Activated CD8-positive, alpha-beta T cell treated with anti-CD3 and anti-CD28 coated beads, Interleukin-2, amount 10 ng/mL, durations not matched to agents 7 days and 5 days (primary cell): Measurements from ENCODE around the gene RHOBTB3. TPM values are rescaled to one million over a fixed set of nuclear protein-coding genes. Genes with fewer than 3 reads are reported as not detected.

Experiments used
- ATAC-seq: fragments of 150-1000 bp; cut with Tn5 transposase; one replicate; pipeline ENCODE4 v1.10.0; 2021; ENCODE audit warnings: moderate library complexity
- CTCF ChIA-PET: fragments of 350-600 bp; sonication (Branson Sonifier 250); formaldehyde crosslinking; loops from one replicate; lab custom pipeline; 2021; ENCODE audit warnings: antibody characterized with exemption; lab: Charles Lee
- POLR2A ChIA-PET: fragments of 350-600 bp; sonication (Branson Sonifier 250); formaldehyde crosslinking; loops from one replicate; lab custom pipeline; 2021; ENCODE audit warnings: antibody characterized with exemption; lab: Charles Lee
- DNase-seq: peaks from one replicate; pipeline ENCODE4 v3.0.0-alpha.2; 2020
- H3K27ac Mint-ChIP-seq: one replicate; pipeline ENCODE4 v1.8.0; 2021; ENCODE audit warnings: mild to moderate bottlenecking, mixed read lengths
- H3K27me3 Mint-ChIP-seq: one replicate; pipeline ENCODE4 v1.8.0; 2021; ENCODE audit warnings: low read depth, mixed read lengths
- H3K36me3 Mint-ChIP-seq: one replicate; pipeline ENCODE4 v1.8.0; 2021; ENCODE audit warnings: low read depth, mixed read lengths
- H3K4me1 Mint-ChIP-seq: one replicate; pipeline ENCODE4 v1.8.0; 2021; ENCODE audit warnings: low read depth, mixed read lengths
- H3K4me3 Mint-ChIP-seq: one replicate; pipeline ENCODE4 v1.8.0; 2021; ENCODE audit warnings: mild to moderate bottlenecking, mixed read lengths
- H3K9me3 Mint-ChIP-seq: one replicate; pipeline ENCODE4 v1.8.0; 2022; ENCODE audit warnings: mixed read lengths; ENCODE audit not compliant: insufficient read depth
- total RNA-seq, 2 experiments: library from RNA; stranded (reverse); gene quantifications; one replicate each; pipeline ENCODE4 v1.2.3, GENCODE V29; 2021

RHOBTB3 gene
- total RNA-seq, 2 experiments from 2014 or later, result 0.21 to 0.32 TPM

- POLR2A ChIA-PET, result interaction anchor here (2.3 kb wide), 1 partner anchor 13 kb away, joined by 5 read pairs; the partner anchor contains the start of gene RHOBTB3
- peaks cover 9% of the 10 kb centered on the region for H3K27me3 Mint-ChIP-seq
- ATAC-seq (no peak), DNase-seq (no peak)
- CTCF ChIA-PET, result interaction anchor here (0.7 to 1.6 kb wide), 3 partner anchors 64 to 683 kb away, joined by 3 read pairs; partner anchors contain the start of gene RFESD
- H3K27ac Mint-ChIP-seq, result no peak overlapping the region
- no peak overlapping the region for H3K4me3 Mint-ChIP-seq
- no peaks in the 10 kb centered on the region for H3K36me3 Mint-ChIP-seq
- H3K9me3 Mint-ChIP-seq, result no peaks in the 10 kb centered on the region
- peaks cover 10% of the 10 kb centered on the region for H3K4me1 Mint-ChIP-seq
Measured at GRCh38 chr5:95717439-95717838, 13.7 kb upstream of the RHOBTB3 start.

GRCh38 chr5:95718203-95718602 is 12.9 kb upstream of the RHOBTB3 start:
- CTCF ChIA-PET, result interaction anchor here (0.7 to 0.9 kb wide), 2 partner anchors 63 to 683 kb away, joined by 3 read pairs; no protein-coding TSS in a partner anchor
- ATAC-seq (peak; percentile 80), DNase-seq (peak; percentile 31)
- Mint-ChIP-seq H3K4me1 (peaks cover 10% of the 10 kb centered on the region), H3K9me3 (no peaks in the 10 kb centered on the region), H3K27me3 (peaks cover 9% of the 10 kb centered on the region), H3K36me3 (no peaks in the 10 kb centered on the region), H3K4me3 (no peak overlapping the region), H3K27ac (no peak overlapping the region)
- POLR2A ChIA-PET, result no interaction called here

- Mint-ChIP-seq H3K4me1 (peaks cover 13% of the 10 kb centered on the region), H3K4me3 (no peak overlapping the region), H3K36me3 (no peaks in the 10 kb centered on the region), H3K27ac (no peak overlapping the region), H3K9me3 (no peaks in the 10 kb centered on the region), H3K27me3 (peaks cover 9% of the 10 kb centered on the region)
- ATAC-seq (no peak), DNase-seq (no peak)
- ChIA-PET CTCF (interaction anchor here (1.4 kb wide), 1 partner anchor 62 kb away, joined by 6 read pairs; no protein-coding TSS in a partner anchor), POLR2A (no interaction called here)
Measured at GRCh38 chr5:95718738-95719137, 12.4 kb upstream of the RHOBTB3 start.

- ChIA-PET CTCF (interaction anchor here (1.0 to 1.4 kb wide), 2 partner anchors 61 to 75 kb away, joined by 5 to 6 read pairs; no protein-coding TSS in a partner anchor), POLR2A (no interaction called here)
- H3K9me3 Mint-ChIP-seq, result no peaks in the 10 kb centered on the region
- H3K4me3 Mint-ChIP-seq, result no peak overlapping the region
- DNase-seq (no peak), ATAC-seq (no peak)
- H3K27ac Mint-ChIP-seq, result no peak overlapping the region
- H3K4me1 Mint-ChIP-seq, result peaks cover 14% of the 10 kb centered on the region
- H3K36me3 Mint-ChIP-seq, result no peaks in the 10 kb centered on the region
- peaks cover 9% of the 10 kb centered on the region for H3K27me3 Mint-ChIP-seq
Measured at GRCh38 chr5:95720094-95720786, 10.9 kb upstream of the RHOBTB3 start.

GRCh38 chr5:95721582-95722295 is 9.4 kb upstream of the RHOBTB3 start:
- Mint-ChIP-seq H3K9me3 (no peaks in the 10 kb centered on the region), H3K27me3 (peaks cover 12% of the 10 kb centered on the region), H3K36me3 (no peaks in the 10 kb centered on the region), H3K4me3 (no peak overlapping the region), H3K27ac (no peak overlapping the region), H3K4me1 (peaks cover 8% of the 10 kb centered on the region)
- POLR2A ChIA-PET, result no interaction called here
- no peak for ATAC-seq
- CTCF ChIA-PET, result interaction anchor here (1.0 to 2.4 kb wide), 2 partner anchors 60 to 77 kb away, joined by 5 to 8 read pairs; no protein-coding TSS in a partner anchor
- no peak for DNase-seq

GRCh38 chr5:95723632-95724369 is 7.3 kb upstream of the RHOBTB3 start:
- Mint-ChIP-seq H3K4me1 (peaks cover 8% of the 10 kb centered on the region), H3K4me3 (no peak overlapping the region), H3K36me3 (no peaks in the 10 kb centered on the region), H3K9me3 (no peaks in the 10 kb centered on the region), H3K27ac (no peak overlapping the region), H3K27me3 (peaks cover 12% of the 10 kb centered on the region)
- ChIA-PET CTCF (interaction anchor here (0.7 to 1.5 kb wide), 5 partner anchors 12 to 130 kb away, joined by 3 to 5 read pairs (median 4); no protein-coding TSS in a partner anchor), POLR2A (no interaction called here)
- ATAC-seq (no peak), DNase-seq (no peak)

- no peak for ATAC-seq
- DNase-seq, result no peak
- H3K27me3 Mint-ChIP-seq, result peaks cover 19% of the 10 kb centered on the region
- ChIA-PET CTCF (interaction anchor here (1.0 kb wide), 1 partner anchor 56 kb away, joined by 3 read pairs; no protein-coding TSS in a partner anchor), POLR2A (no interaction called here)
- H3K27ac Mint-ChIP-seq, result no peak overlapping the region
- no peak overlapping the region for H3K4me3 Mint-ChIP-seq
- no peaks in the 10 kb centered on the region for H3K36me3 Mint-ChIP-seq
- no peaks in the 10 kb centered on the region for H3K9me3 Mint-ChIP-seq
- H3K4me1 Mint-ChIP-seq, result peaks cover 11% of the 10 kb centered on the region
Measured at GRCh38 chr5:95725071-95725820, 5.9 kb upstream of the RHOBTB3 start.

GRCh38 chr5:95725937-95726810 is 5.0 kb upstream of the RHOBTB3 start:
- Mint-ChIP-seq H3K4me1 (peaks cover 17% of the 10 kb centered on the region), H3K27ac (no peak overlapping the region), H3K4me3 (no peak overlapping the region), H3K27me3 (peaks cover 25% of the 10 kb centered on the region), H3K9me3 (no peaks in the 10 kb centered on the region), H3K36me3 (no peaks in the 10 kb centered on the region)
- DNase-seq, result no peak
- ATAC-seq, result no peak
- ChIA-PET POLR2A (no interaction called here), CTCF (interaction anchor here (1.0 to 1.2 kb wide), 2 partner anchors 31 to 55 kb away, joined by 3 read pairs; no protein-coding TSS in a partner anchor)

GRCh38 chr5:95726811-95727763 is 4.0 kb upstream of the RHOBTB3 start:
- CTCF ChIA-PET, result interaction anchor here (1.2 kb wide), 2 partner anchors 32 to 54 kb away, joined by 3 read pairs; no protein-coding TSS in a partner anchor
- no peak overlapping the region for H3K4me3 Mint-ChIP-seq

More at GRCh38 chr5:95726811-95727763, 4.0 kb upstream of the RHOBTB3 start:
- POLR2A ChIA-PET, result no interaction called here
- Mint-ChIP-seq H3K27ac (no peak overlapping the region), H3K4me1 (peaks cover 23% of the 10 kb centered on the region), H3K9me3 (no peaks in the 10 kb centered on the region), H3K36me3 (no peaks in the 10 kb centered on the region), H3K27me3 (peaks cover 29% of the 10 kb centered on the region)
- ATAC-seq (no peak), DNase-seq (no peak)
